Ascending aorta (tissue), 2 donors: Measurements from ENCODE around the gene DMD. TPM values are rescaled to one million over a fixed set of nuclear protein-coding genes. Genes with fewer than 3 reads are reported as not detected.
"Not testable (repeated sequence)": the region's sequence is repeated elsewhere in the genome, so short reads cannot be mapped to it uniquely, and the experiment has no call there.

Experiments
- DNase-seq, 2 donors: peaks; one replicate each; pipeline ENCODE4 v3.0.0-alpha.2; 2019; ENCODE audit warnings: low spot score in 2 of 2
- H3K27ac ChIP-seq, 2 donors: fragments of 200-600 bp; sonication (generic); one replicate each; pipeline ENCODE4 v1.5.1; 2016 to 2017; ENCODE audit warnings: mild to moderate bottlenecking in 1 of 2
- H3K27me3 ChIP-seq: fragments of 200-600 bp; sonication (generic); one replicate; pipeline ENCODE4 v1.5.1; 2017
- H3K36me3 ChIP-seq, 2 donors: fragments of 200-600 bp; sonication (generic); one replicate each; pipeline ENCODE4 v1.5.1; 2016
- H3K4me1 ChIP-seq, 2 donors: fragments of 200-600 bp; sonication (generic); one replicate each; pipeline ENCODE4 v1.5.1; 2016 to 2017; ENCODE audit warnings: mild to moderate bottlenecking in 1 of 2
- H3K4me3 ChIP-seq, 2 donors: fragments of 200-600 bp; sonication (generic); one replicate each; pipeline ENCODE4 v1.5.1; 2016 to 2017; ENCODE audit warnings: mild to moderate bottlenecking in 1 of 2
- H3K9me3 ChIP-seq, 2 donors: fragments of 200-600 bp; sonication (generic); one replicate each; pipeline ENCODE4 v1.5.1; 2016
- intact Hi-C: fragments of 100-400 bp; cut with DNase I; formaldehyde crosslinking; loops from one replicate; pipeline ENCODE4 v1.15.1; 2023
- total RNA-seq: library from RNA; depleted of rRNA; stranded (reverse); fragments of >200 nt; gene quantifications from one replicate; pipeline ENCODE4 v1.1.0, GENCODE V29; 2016
- TF ChIP-seq, protein P1 (sequence below), 3 experiments: fragments of 200-600 bp in 2 of 3; fragments of 450-650 bp in 1 of 3; sonication (generic) in 2 of 3; IDR thresholded peaks; one replicate each; pipeline ENCODE4 v1.5.1; 2016 to 2019; ENCODE audit warnings: antibody characterized with exemption in 3 of 3, mild to moderate bottlenecking in 1 of 3, moderate library complexity in 1 of 3

Gene DMD
- total RNA-seq, 1 donor from 2014 or later = 40.0 TPM

DNA sequence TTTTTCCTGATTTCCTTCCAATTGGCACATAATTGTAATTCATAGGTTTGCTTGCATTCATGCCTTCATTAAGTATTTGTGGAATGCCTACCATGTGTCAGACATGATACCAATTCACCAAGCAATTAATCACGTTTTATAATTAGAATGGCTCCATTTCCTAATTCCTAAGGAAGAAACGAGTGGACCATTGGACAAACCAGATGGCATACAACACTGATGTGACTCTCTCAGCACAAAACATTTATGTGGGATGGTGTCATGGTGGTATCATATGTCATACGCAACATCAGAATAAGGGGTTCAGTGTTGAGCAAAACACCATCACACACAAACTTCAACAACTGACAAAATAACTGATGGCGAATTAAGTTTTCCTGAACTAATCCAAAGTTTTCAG is 502.8 kb downstream of the DMD start:
- TF ChIP-seq, protein P1, sequence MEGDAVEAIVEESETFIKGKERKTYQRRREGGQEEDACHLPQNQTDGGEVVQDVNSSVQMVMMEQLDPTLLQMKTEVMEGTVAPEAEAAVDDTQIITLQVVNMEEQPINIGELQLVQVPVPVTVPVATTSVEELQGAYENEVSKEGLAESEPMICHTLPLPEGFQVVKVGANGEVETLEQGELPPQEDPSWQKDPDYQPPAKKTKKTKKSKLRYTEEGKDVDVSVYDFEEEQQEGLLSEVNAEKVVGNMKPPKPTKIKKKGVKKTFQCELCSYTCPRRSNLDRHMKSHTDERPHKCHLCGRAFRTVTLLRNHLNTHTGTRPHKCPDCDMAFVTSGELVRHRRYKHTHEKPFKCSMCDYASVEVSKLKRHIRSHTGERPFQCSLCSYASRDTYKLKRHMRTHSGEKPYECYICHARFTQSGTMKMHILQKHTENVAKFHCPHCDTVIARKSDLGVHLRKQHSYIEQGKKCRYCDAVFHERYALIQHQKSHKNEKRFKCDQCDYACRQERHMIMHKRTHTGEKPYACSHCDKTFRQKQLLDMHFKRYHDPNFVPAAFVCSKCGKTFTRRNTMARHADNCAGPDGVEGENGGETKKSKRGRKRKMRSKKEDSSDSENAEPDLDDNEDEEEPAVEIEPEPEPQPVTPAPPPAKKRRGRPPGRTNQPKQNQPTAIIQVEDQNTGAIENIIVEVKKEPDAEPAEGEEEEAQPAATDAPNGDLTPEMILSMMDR (IDR thresholded peaks at IDR 0.05) = no peak
- no peaks in the 10 kb centered on the region for H3K27me3 ChIP-seq
- no peaks in the 10 kb centered on the region for H3K36me3 ChIP-seq
- no peak for DNase-seq
- H3K4me3 ChIP-seq = no peak overlapping the region
- intact Hi-C loops = no loop called here
- no peaks in the 10 kb centered on the region for H3K4me1 ChIP-seq
- no peaks in the 10 kb centered on the region for H3K9me3 ChIP-seq
- no peak overlapping the region for H3K27ac ChIP-seq

DNA sequence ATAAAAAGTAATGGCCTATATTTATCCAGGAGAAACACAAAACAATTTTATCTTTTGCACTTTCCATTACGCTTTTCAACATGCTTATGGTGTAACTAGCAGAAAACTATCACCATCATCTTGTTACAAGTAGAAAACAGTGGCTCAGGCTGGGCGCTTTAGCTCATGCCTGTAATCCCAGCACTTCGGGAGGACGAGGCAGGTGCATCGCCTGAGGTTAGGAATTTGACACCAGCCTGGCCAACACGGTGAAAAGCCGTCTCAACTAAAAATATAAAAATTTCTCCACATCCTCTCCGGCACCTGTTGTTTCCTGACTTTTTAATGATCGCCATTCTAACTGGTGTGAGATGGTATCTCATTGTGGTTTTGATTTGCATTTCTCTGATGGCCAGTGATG is 506.0 kb downstream of the DMD start:
- H3K36me3 ChIP-seq, H3K27ac ChIP-seq, H3K4me3 ChIP-seq, H3K4me1 ChIP-seq, intact Hi-C loops, H3K27me3 ChIP-seq, DNase-seq, H3K9me3 ChIP-seq: not testable (repeated sequence)

DNA sequence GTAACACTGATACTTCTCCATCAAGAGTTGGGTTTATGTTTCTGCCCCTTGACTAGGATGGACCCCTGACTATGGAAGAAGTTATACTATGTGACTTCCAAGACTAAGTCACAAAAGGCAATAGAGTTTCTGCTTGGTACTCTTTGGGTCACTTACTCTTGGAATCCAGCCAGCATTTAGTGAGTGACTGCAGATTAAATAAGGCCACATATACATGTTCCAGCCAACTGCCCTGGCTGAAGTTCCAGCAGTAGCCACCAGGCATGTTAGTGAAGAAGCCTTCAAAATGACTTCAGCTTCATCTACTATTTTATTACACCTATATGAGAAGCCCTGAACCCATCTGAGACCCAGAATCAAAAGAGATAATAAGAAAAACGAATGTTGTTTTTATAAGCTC is 524.0 kb downstream of the DMD start:
- no peak for DNase-seq
- no peaks in the 10 kb centered on the region for H3K27me3 ChIP-seq
- H3K9me3 ChIP-seq = no peaks in the 10 kb centered on the region
- H3K4me1 ChIP-seq = no peaks in the 10 kb centered on the region
- TF ChIP-seq, protein P1 (IDR thresholded peaks at IDR 0.05) = no peak
- no peak overlapping the region for H3K27ac ChIP-seq
- H3K36me3 ChIP-seq = no peaks in the 10 kb centered on the region
- intact Hi-C loops = no loop called here
- H3K4me3 ChIP-seq = no peak overlapping the region

DNA sequence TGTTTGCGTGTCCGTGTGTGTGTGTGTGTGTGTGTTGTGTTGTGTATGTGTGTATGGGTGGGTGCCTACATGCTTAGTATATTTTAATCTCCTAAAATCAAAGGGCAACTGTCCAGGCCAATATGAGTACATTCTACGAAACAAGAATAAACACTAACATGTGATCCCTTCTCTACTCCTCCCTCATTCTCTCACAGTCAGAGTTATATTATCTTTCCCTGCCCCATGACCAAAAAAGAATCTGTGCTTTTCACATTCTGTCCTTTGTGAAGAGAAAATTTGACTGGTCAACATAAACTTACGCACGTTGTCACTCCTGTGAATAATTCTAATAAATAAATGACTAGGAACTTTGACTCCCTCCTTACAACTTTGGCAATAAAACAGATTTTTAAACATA is 532.9 kb downstream of the DMD start:
- Histone ChIP-seq H3K9me3 (no peaks in the 10 kb centered on the region), H3K4me3 (no peak overlapping the region), H3K4me1 (no peaks in the 10 kb centered on the region), H3K27ac (no peak overlapping the region), H3K36me3 (no peaks in the 10 kb centered on the region), H3K27me3 (no peaks in the 10 kb centered on the region)
- TF ChIP-seq, protein P1 (IDR thresholded peaks at IDR 0.05) = no peak
- intact Hi-C loops = loop anchor here (10.0 kb wide), 1 partner anchor 154 kb away; no protein-coding TSS in a partner anchor
- no peak for DNase-seq

DNA sequence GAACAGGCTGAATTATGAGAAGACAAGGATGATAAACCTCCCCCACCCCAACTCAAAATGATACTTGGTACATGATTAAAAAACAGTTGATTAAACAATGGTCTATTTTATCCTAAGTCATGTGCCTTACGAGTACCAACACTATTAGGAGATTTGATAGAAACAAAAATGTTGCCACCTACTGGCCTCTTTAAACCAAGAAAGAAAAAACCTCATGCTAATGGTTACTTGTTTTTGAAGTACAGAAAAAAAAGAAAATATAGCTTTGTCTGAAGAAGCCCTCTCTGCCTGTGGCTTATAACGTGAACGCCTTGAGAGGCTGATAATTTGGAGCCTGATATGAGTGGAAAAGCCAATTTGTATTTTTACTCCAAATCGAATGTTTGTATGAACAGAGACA is 538.2 kb downstream of the DMD start:
- no peak overlapping the region for H3K27ac ChIP-seq
- intact Hi-C loops = loop anchor here (10.0 kb wide), 1 partner anchor 148 kb away; no protein-coding TSS in a partner anchor
- H3K9me3 ChIP-seq = no peaks in the 10 kb centered on the region
- no peak overlapping the region for H3K4me3 ChIP-seq
- no peaks in the 10 kb centered on the region for H3K36me3 ChIP-seq
- TF ChIP-seq, protein P1 (IDR thresholded peaks at IDR 0.05) = no peak
- DNase-seq = no peak
- H3K4me1 ChIP-seq = no peaks in the 10 kb centered on the region
- H3K27me3 ChIP-seq = no peaks in the 10 kb centered on the region

DNA sequence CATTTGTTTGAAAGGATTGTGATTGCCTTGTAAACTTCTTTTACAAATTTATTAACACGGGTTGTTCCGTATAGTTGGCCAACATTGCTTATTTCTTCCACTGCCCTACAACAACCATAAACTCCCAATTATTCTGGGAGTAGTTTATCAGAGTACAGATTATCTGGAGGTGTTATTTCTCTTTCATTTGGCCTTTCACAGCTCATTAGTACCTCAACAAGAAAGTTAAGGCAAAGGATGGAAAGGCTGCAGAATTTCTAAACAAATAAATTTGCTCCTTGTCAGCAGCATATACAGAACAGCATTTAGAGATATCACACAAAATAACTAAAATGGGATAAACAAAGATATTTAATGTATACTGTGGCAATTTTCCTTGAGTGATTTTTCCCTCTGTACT is 548.8 kb downstream of the DMD start:
- TF ChIP-seq, protein P1 (IDR thresholded peaks at IDR 0.05) = no peak

More for the DNA sequence above, 548.8 kb downstream of the DMD start:
- H3K4me3 ChIP-seq = no peak overlapping the region
- H3K27me3 ChIP-seq = no peaks in the 10 kb centered on the region
- H3K9me3 ChIP-seq = no peaks in the 10 kb centered on the region
- H3K27ac ChIP-seq = no peak overlapping the region
- intact Hi-C loops = no loop called here
- no peaks in the 10 kb centered on the region for H3K36me3 ChIP-seq
- H3K4me1 ChIP-seq = no peaks in the 10 kb centered on the region
- DNase-seq = no peak
